ENCODE measurements around the gene MICALL2.

The MICALL2 gene

GRCh38 chr7:1498370-1499305 lies 39.4 kb upstream of the MICALL2 start:
- no peak overlapping the region for H3K9ac ChIP-seq (ENCODE audit: low read length)
- DNase-seq (ENCODE audit: low read depth) = no peak
- peaks cover 47% of the 10 kb centered on the region for H3K36me3 ChIP-seq (ENCODE audit: control insufficient read depth, insufficient read depth, low read length, severe bottlenecking)
- H3K4me1 ChIP-seq (ENCODE audit: control insufficient read depth, insufficient read depth, low read length) = peaks cover 12% of the 10 kb centered on the region
- no peaks in the 10 kb centered on the region for H3K9me3 ChIP-seq (ENCODE audit: control insufficient read depth, low read length)
- H3K4me3 ChIP-seq (ENCODE audit: low read length) = no peak overlapping the region
- H3K27me3 ChIP-seq (replicated peaks; ENCODE audit: control insufficient read depth, insufficient read depth, low read length) = no peaks in the 10 kb centered on the region

- no peak overlapping the region for H3K4me3 ChIP-seq (ENCODE audit: low read length)
- no peaks in the 10 kb centered on the region for H3K9me3 ChIP-seq (ENCODE audit: control insufficient read depth, low read length)
- H3K4me1 ChIP-seq (ENCODE audit: control insufficient read depth, insufficient read depth, low read length) = no peaks in the 10 kb centered on the region
- DNase-seq (ENCODE audit: low read depth) = no peak
- H3K9ac ChIP-seq (ENCODE audit: low read length) = no peak overlapping the region
- H3K36me3 ChIP-seq (ENCODE audit: control insufficient read depth, insufficient read depth, low read length, severe bottlenecking) = peaks cover 50% of the 10 kb centered on the region
- H3K27me3 ChIP-seq (replicated peaks; ENCODE audit: control insufficient read depth, insufficient read depth, low read length) = no peaks in the 10 kb centered on the region
These were observed 38.1 kb upstream of the MICALL2 start for GRCh38 chr7:1497293-1497927.

- Histone ChIP-seq H3K4me1 (ENCODE audit: control insufficient read depth, insufficient read depth, low read length) (no peaks in the 10 kb centered on the region), H3K36me3 (ENCODE audit: control insufficient read depth, insufficient read depth, low read length, severe bottlenecking) (peaks cover 54% of the 10 kb centered on the region), H3K27me3 (replicated peaks; ENCODE audit: control insufficient read depth, insufficient read depth, low read length) (no peaks in the 10 kb centered on the region), H3K4me3 (ENCODE audit: low read length) (no peak overlapping the region), H3K9me3 (ENCODE audit: control insufficient read depth, low read length) (no peaks in the 10 kb centered on the region), H3K9ac (ENCODE audit: low read length) (no peak overlapping the region)
- no peak for DNase-seq (ENCODE audit: low read depth)
These were observed 37.4 kb upstream of the MICALL2 start for GRCh38 chr7:1496531-1497292.

- H3K27me3 ChIP-seq (replicated peaks; ENCODE audit: control insufficient read depth, insufficient read depth, low read length) = no peaks in the 10 kb centered on the region
- no peak overlapping the region for H3K4me3 ChIP-seq (ENCODE audit: low read length)
- no peaks in the 10 kb centered on the region for H3K4me1 ChIP-seq (ENCODE audit: control insufficient read depth, insufficient read depth, low read length)
- H3K36me3 ChIP-seq (ENCODE audit: control insufficient read depth, insufficient read depth, low read length, severe bottlenecking) = peaks cover 62% of the 10 kb centered on the region
- H3K9me3 ChIP-seq (ENCODE audit: control insufficient read depth, low read length) = no peaks in the 10 kb centered on the region
- no peak overlapping the region for H3K9ac ChIP-seq (ENCODE audit: low read length)
- no peak for DNase-seq (ENCODE audit: low read depth)
These were observed 36.4 kb upstream of the MICALL2 start for GRCh38 chr7:1495564-1496242.

- Histone ChIP-seq H3K4me1 (ENCODE audit: control insufficient read depth, insufficient read depth, low read length) (no peaks in the 10 kb centered on the region), H3K4me3 (ENCODE audit: low read length) (no peak overlapping the region), H3K9ac (ENCODE audit: low read length) (no peak overlapping the region), H3K36me3 (ENCODE audit: control insufficient read depth, insufficient read depth, low read length, severe bottlenecking) (peaks cover 63% of the 10 kb centered on the region), H3K9me3 (ENCODE audit: control insufficient read depth, low read length) (no peaks in the 10 kb centered on the region), H3K27me3 (replicated peaks; ENCODE audit: control insufficient read depth, insufficient read depth, low read length) (no peaks in the 10 kb centered on the region)
- no peak for DNase-seq (ENCODE audit: low read depth)
These were observed 35.7 kb upstream of the MICALL2 start for GRCh38 chr7:1494866-1495563.

GRCh38 chr7:1494447-1494846 lies 35.2 kb upstream of the MICALL2 start:
- H3K36me3 ChIP-seq (ENCODE audit: control insufficient read depth, insufficient read depth, low read length, severe bottlenecking) = peaks cover 63% of the 10 kb centered on the region
- DNase-seq (ENCODE audit: low read depth) = no peak

GRCh38 chr7:1493571-1493970 lies 34.3 kb upstream of the MICALL2 start:
- peaks cover 70% of the 10 kb centered on the region for H3K36me3 ChIP-seq (ENCODE audit: control insufficient read depth, insufficient read depth, low read length, severe bottlenecking)
- no peak for DNase-seq (ENCODE audit: low read depth)
- no peaks in the 10 kb centered on the region for H3K9me3 ChIP-seq (ENCODE audit: control insufficient read depth, low read length)
- no peak overlapping the region for H3K9ac ChIP-seq (ENCODE audit: low read length)
- H3K27me3 ChIP-seq (replicated peaks; ENCODE audit: control insufficient read depth, insufficient read depth, low read length) = no peaks in the 10 kb centered on the region
- no peaks in the 10 kb centered on the region for H3K4me1 ChIP-seq (ENCODE audit: control insufficient read depth, insufficient read depth, low read length)
- H3K4me3 ChIP-seq (ENCODE audit: low read length) = no peak overlapping the region

More at GRCh38 chr7:1494447-1494846, 35.2 kb upstream of the MICALL2 start:
- Histone ChIP-seq H3K9ac (ENCODE audit: low read length) (no peak overlapping the region), H3K4me1 (ENCODE audit: control insufficient read depth, insufficient read depth, low read length) (no peaks in the 10 kb centered on the region), H3K4me3 (ENCODE audit: low read length) (no peak overlapping the region), H3K9me3 (ENCODE audit: control insufficient read depth, low read length) (no peaks in the 10 kb centered on the region), H3K27me3 (replicated peaks; ENCODE audit: control insufficient read depth, insufficient read depth, low read length) (no peaks in the 10 kb centered on the region)

GRCh38 chr7:1493129-1493528 lies 33.9 kb upstream of the MICALL2 start:
- H3K4me3 ChIP-seq (ENCODE audit: low read length) = no peak overlapping the region
- no peaks in the 10 kb centered on the region for H3K9me3 ChIP-seq (ENCODE audit: control insufficient read depth, low read length)
- peaks cover 71% of the 10 kb centered on the region for H3K36me3 ChIP-seq (ENCODE audit: control insufficient read depth, insufficient read depth, low read length, severe bottlenecking)
- no peak overlapping the region for H3K9ac ChIP-seq (ENCODE audit: low read length)
- H3K4me1 ChIP-seq (ENCODE audit: control insufficient read depth, insufficient read depth, low read length) = no peaks in the 10 kb centered on the region
- H3K27me3 ChIP-seq (replicated peaks; ENCODE audit: control insufficient read depth, insufficient read depth, low read length) = no peaks in the 10 kb centered on the region
- no peak for DNase-seq (ENCODE audit: low read depth)

- no peaks in the 10 kb centered on the region for H3K27me3 ChIP-seq (replicated peaks; ENCODE audit: control insufficient read depth, insufficient read depth, low read length)
- H3K4me1 ChIP-seq (ENCODE audit: control insufficient read depth, insufficient read depth, low read length) = no peaks in the 10 kb centered on the region
- H3K9me3 ChIP-seq (ENCODE audit: control insufficient read depth, low read length) = no peaks in the 10 kb centered on the region
- no peak overlapping the region for H3K9ac ChIP-seq (ENCODE audit: low read length)
- H3K4me3 ChIP-seq (ENCODE audit: low read length) = no peak overlapping the region
- no peak for DNase-seq (ENCODE audit: low read depth)
- peaks cover 71% of the 10 kb centered on the region for H3K36me3 ChIP-seq (ENCODE audit: control insufficient read depth, insufficient read depth, low read length, severe bottlenecking)
These were observed 33.4 kb upstream of the MICALL2 start for GRCh38 chr7:1492640-1493039.

- no peaks in the 10 kb centered on the region for H3K27me3 ChIP-seq (replicated peaks; ENCODE audit: control insufficient read depth, insufficient read depth, low read length)
- peaks cover 71% of the 10 kb centered on the region for H3K36me3 ChIP-seq (ENCODE audit: control insufficient read depth, insufficient read depth, low read length, severe bottlenecking)
- H3K9ac ChIP-seq (ENCODE audit: low read length) = no peak overlapping the region
- no peak overlapping the region for H3K4me3 ChIP-seq (ENCODE audit: low read length)
- no peaks in the 10 kb centered on the region for H3K4me1 ChIP-seq (ENCODE audit: control insufficient read depth, insufficient read depth, low read length)
- DNase-seq (ENCODE audit: low read depth) = no peak
- no peaks in the 10 kb centered on the region for H3K9me3 ChIP-seq (ENCODE audit: control insufficient read depth, low read length)
These were observed 33.0 kb upstream of the MICALL2 start for GRCh38 chr7:1492221-1492620.

Data from adipocyte (in vitro differentiated cells).